Kidney (tissue), 14 donors: Measurements from ENCODE around the gene RNASEH2A. TPM values are rescaled to one million over a fixed set of nuclear protein-coding genes. Genes with fewer than 3 reads are reported as not detected.
"Not testable (repeated sequence)": the region's sequence is repeated elsewhere in the genome, so short reads cannot be mapped to it uniquely, and the experiment has no call there.

Source experiments
- DNase-seq, 5 donors: peaks; one replicate each; pipeline ENCODE4 v3.0.0-alpha.2; 2013 to 2020
- FAIRE-seq: peaks from 2 replicates; lab custom pipeline; 2012; peaks lifted over from hg19 to GRCh38; lab: Jason Lieb, UNC
- H3K27ac ChIP-seq, 2 donors: one replicate each; pipeline ENCODE4 v1.7.0; 2013; ENCODE audit warnings: low read depth in 2 of 2, low read length in 2 of 2, inconsistent platforms in 1 of 2
- H3K27me3 ChIP-seq: one replicate; pipeline ENCODE4 v1.7.1; 2013; ENCODE audit warnings: low read length, inconsistent platforms; ENCODE audit not compliant: control insufficient read depth, insufficient read depth
- H3K36me3 ChIP-seq, 3 donors: one replicate each; pipeline versions ENCODE4 v1.7.0 to v1.7.1; 2013; ENCODE audit warnings: low read length in 3 of 3, control low read depth in 1 of 3, inconsistent platforms in 1 of 3; ENCODE audit not compliant: insufficient read depth in 3 of 3, control insufficient read depth in 2 of 3
- H3K4me1 ChIP-seq, 3 donors: one replicate each; pipeline versions ENCODE4 v1.7.0 to v1.7.1; 2013; ENCODE audit warnings: low read length in 3 of 3, inconsistent platforms in 1 of 3, low read depth in 1 of 3; ENCODE audit not compliant: control insufficient read depth in 2 of 3, insufficient read depth in 2 of 3
- H3K4me3 ChIP-seq, 3 donors: one replicate each; pipeline versions ENCODE4 v1.7.0 to v1.8.1; 2013; ENCODE audit warnings: low read length in 3 of 3, control low read depth in 1 of 3, inconsistent platforms in 1 of 3
- H3K9ac ChIP-seq, 3 donors: one replicate each; pipeline versions ENCODE4 v1.7.0 to v1.7.1; 2013; ENCODE audit warnings: low read length in 3 of 3, control low read depth in 1 of 3, inconsistent platforms in 1 of 3
- H3K9me3 ChIP-seq, 3 donors: one replicate each; pipeline versions ENCODE4 v1.7.0 to v1.7.1; 2013; ENCODE audit warnings: low read length in 3 of 3, control low read depth in 1 of 3, inconsistent platforms in 1 of 3; ENCODE audit not compliant: control insufficient read depth in 2 of 3, insufficient read depth in 1 of 3
- CTCF ChIP-seq: IDR thresholded peaks from 3 replicates; pipeline ENCODE4 v1.5.1; 2012; ENCODE audit warnings: mild to moderate bottlenecking, moderate library complexity, borderline replicate concordance; ENCODE audit not compliant: insufficient read depth; ENCODE audit errors: extremely low read depth
- intact Hi-C: fragments of 100-400 bp; cut with DNase I; formaldehyde crosslinking; loops from one replicate; pipeline ENCODE4 v1.11.1; 2022
- polyA plus RNA-seq: library from polyadenylated mRNA; stranded (reverse); fragments of 350-450 nt; fragmentation: Illumina TruSeq; extraction: RNeasy Lipid Tissue Mini Kit (QIAGEN cat#74804); gene quantifications from one replicate; pipeline ENCODE4 v1.2.3, GENCODE V29; 2014; ENCODE audit warnings: low read depth, low replicate concordance; ENCODE audit not compliant: insufficient read depth
- total RNA-seq: library from RNA; stranded (reverse); fragmentation: NEBNext Ultra II Directional; extraction: Animal tissue kit (Norgen Biotek cat#: 25700); gene quantifications from one replicate; pipeline ENCODE4 v1.2.1, GENCODE V29; 2021
- donor health status: control.
- donor health status: control.
- donor health status: control.
- donor health status: control.
- donor health status: control.
- donor health status: DM: yes; HTN: yes; CAD: no.
- donor health status: Normal renal cell carcinoma (clear cell type).

RNASEH2A gene
- total and polyA plus RNA-seq, 2 donors from 2014 or later: 1.3 to 7.9 TPM

- Histone ChIP-seq H3K9ac (no peak overlapping the region), H3K27me3 (no peaks in the 10 kb centered on the region), H3K9me3 (no peaks in the 10 kb centered on the region), H3K4me3 (peak overlapping the region in 2 of 3 donors; percentile 20 to 23), H3K27ac (peak overlapping the region in 1 of 2 donors; percentile 43), H3K4me1 (peaks cover 0 to 18% (median 4%) of the 10 kb centered on the region in 3 donors), H3K36me3 (peaks cover 0 to 10% (median 2%) of the 10 kb centered on the region in 3 donors)
- peak; percentile 100 for TF ChIP-seq CTCF
- DNase-seq (peak; percentile 83 to 93 (median 88)), FAIRE-seq (no peak)
- intact Hi-C loops: loop anchor here (10.0 kb wide), 1 partner anchor 122 kb away; no protein-coding TSS in a partner anchor
These were observed 10.0 kb upstream of the RNASEH2A start for GRCh38 chr19:12796146-12797071.

GRCh38 chr19:12797141-12797587 is 9.2 kb upstream of the RNASEH2A start:
- intact Hi-C loops: loop anchor here (10.0 kb wide), 1 partner anchor 122 kb away; no protein-coding TSS in a partner anchor
- no peak for TF ChIP-seq CTCF
- Histone ChIP-seq H3K4me1 (peaks cover 0 to 20% (median 5%) of the 10 kb centered on the region in 3 donors), H3K4me3 (no peak overlapping the region), H3K9ac (no peak overlapping the region), H3K9me3 (no peaks in the 10 kb centered on the region), H3K36me3 (peaks cover 0 to 10% (median 2%) of the 10 kb centered on the region in 3 donors), H3K27ac (no peak overlapping the region), H3K27me3 (no peaks in the 10 kb centered on the region)
- DNase-seq (no peak), FAIRE-seq (no peak)

GRCh38 chr19:12797607-12798006 is 8.8 kb upstream of the RNASEH2A start:
- not testable (repeated sequence) for H3K27ac ChIP-seq, FAIRE-seq, H3K27me3 ChIP-seq, DNase-seq, H3K9me3 ChIP-seq, H3K9ac ChIP-seq, H3K4me3 ChIP-seq
- peaks cover 0 to 23% (median 10%) of the 10 kb centered on the region in 3 donors for H3K4me1 ChIP-seq
- intact Hi-C loops: loop anchor here (10.0 kb wide), 1 partner anchor 123 kb away; no protein-coding TSS in a partner anchor
- peaks cover 0 to 10% (median 2%) of the 10 kb centered on the region in 3 donors for H3K36me3 ChIP-seq
